VCaP (cell line): ENCODE data around the gene RALGAPA2.

ENCODE experiments used
- H3K27ac ChIP-seq: fragments of 450-650 bp; 2 replicates; pipeline ENCODE4 v1.5.1; 2017
- CTCF ChIP-seq: fragments of 450-650 bp; conservative IDR thresholded peaks from 2 replicates; pipeline ENCODE4 v1.5.1; 2017; ENCODE audit warnings: mild to moderate bottlenecking, moderate library complexity

RALGAPA2 gene

GRCh38 chr20:20395903-20396568 is 316.4 kb downstream of the RALGAPA2 start:
- no peak for TF ChIP-seq CTCF
- H3K27ac ChIP-seq: no peak overlapping the region

GRCh38 chr20:20395087-20395486 is 317.4 kb downstream of the RALGAPA2 start:
- TF ChIP-seq CTCF: no peak
- H3K27ac ChIP-seq: no peak overlapping the region

GRCh38 chr20:20393207-20394120 is 319.0 kb downstream of the RALGAPA2 start:
- TF ChIP-seq CTCF: no peak
- no peak overlapping the region for H3K27ac ChIP-seq

- no peak overlapping the region for H3K27ac ChIP-seq
- TF ChIP-seq CTCF: no peak
Observed at GRCh38 chr20:20391766-20392165, 320.7 kb downstream of the RALGAPA2 start.

- no peak overlapping the region for H3K27ac ChIP-seq
- TF ChIP-seq CTCF: no peak
Observed at GRCh38 chr20:20391115-20391514, 321.3 kb downstream of the RALGAPA2 start.

- H3K27ac ChIP-seq: no peak overlapping the region
- TF ChIP-seq CTCF: no peak
Observed at GRCh38 chr20:20390393-20390792, 322.1 kb downstream of the RALGAPA2 start.

GRCh38 chr20:20386192-20386591 is 326.3 kb downstream of the RALGAPA2 start:
- H3K27ac ChIP-seq: no peak overlapping the region
- no peak for TF ChIP-seq CTCF
